Liver (tissue), 3 donors: Measurements from ENCODE around the gene NFATC2.

ENCODE experiments used
- EGR1 ChIP-seq, 2 donors: IDR thresholded peaks; 2 replicates each; pipeline ENCODE4 v1.6.1; 2016 to 2018; ENCODE audit warnings: antibody characterized with exemption in 2 of 2, low read depth in 2 of 2
- FOXA2 ChIP-seq: IDR thresholded peaks from 2 replicates; pipeline ENCODE4 v1.6.1; 2016; ENCODE audit warnings: antibody characterized with exemption
- RAD21 ChIP-seq, 2 donors: IDR thresholded peaks; 2 replicates each; pipeline ENCODE4 v1.6.1; 2016; ENCODE audit warnings: antibody characterized with exemption in 2 of 2, mild to moderate bottlenecking in 2 of 2
- YY1 ChIP-seq: IDR thresholded peaks from 2 replicates; pipeline ENCODE4 v1.6.1; 2016; ENCODE audit warnings: antibody characterized with exemption, mild to moderate bottlenecking
- TF ChIP-seq, protein P1 (sequence below): fragments of 150-350 bp; IDR thresholded peaks from 2 replicates; pipeline ENCODE4 v1.5.1; 2017; ENCODE audit warnings: improper control_type of control experiment, low read depth, low read length; ENCODE audit not compliant: missing input control
- TF ChIP-seq, protein P2 (sequence below): IDR thresholded peaks from 2 replicates; pipeline ENCODE4 v1.6.1; 2016; ENCODE audit warnings: antibody characterized with exemption
- TF ChIP-seq, protein P3 (sequence below): IDR thresholded peaks from 2 replicates; pipeline ENCODE4 v1.6.1; 2016; ENCODE audit warnings: antibody characterized with exemption
- donor health status: healthy.
- donor health status: healthy.

DNA sequence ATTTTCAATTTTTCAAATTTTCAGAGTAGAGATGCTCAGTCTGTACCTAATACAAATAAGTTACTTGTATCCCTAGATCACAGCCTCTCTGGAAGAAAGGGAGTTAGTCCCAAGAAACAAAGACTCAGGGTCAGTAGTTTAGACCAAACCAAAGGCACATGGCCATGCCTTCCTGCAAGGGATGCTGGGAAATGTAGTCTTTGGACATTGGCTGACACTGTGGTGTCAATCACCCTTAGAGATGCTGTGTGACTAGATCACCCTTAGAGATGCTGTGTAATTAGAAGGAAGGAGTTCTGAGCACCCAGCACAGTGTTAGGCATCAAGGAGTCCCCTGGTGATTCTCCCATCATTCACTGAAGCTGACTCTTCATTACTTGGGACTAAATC is 202.1 kb downstream of the NFATC2 start:
- TF ChIP-seq EGR1 (IDR thresholded peaks at IDR 0.05; ENCODE audit: low read depth in 2 of 2) (no peak), FOXA2 (no peak), RAD21 (IDR thresholded peaks at IDR 0.05) (no peak), YY1 (no peak)
- TF ChIP-seq, protein P1, sequence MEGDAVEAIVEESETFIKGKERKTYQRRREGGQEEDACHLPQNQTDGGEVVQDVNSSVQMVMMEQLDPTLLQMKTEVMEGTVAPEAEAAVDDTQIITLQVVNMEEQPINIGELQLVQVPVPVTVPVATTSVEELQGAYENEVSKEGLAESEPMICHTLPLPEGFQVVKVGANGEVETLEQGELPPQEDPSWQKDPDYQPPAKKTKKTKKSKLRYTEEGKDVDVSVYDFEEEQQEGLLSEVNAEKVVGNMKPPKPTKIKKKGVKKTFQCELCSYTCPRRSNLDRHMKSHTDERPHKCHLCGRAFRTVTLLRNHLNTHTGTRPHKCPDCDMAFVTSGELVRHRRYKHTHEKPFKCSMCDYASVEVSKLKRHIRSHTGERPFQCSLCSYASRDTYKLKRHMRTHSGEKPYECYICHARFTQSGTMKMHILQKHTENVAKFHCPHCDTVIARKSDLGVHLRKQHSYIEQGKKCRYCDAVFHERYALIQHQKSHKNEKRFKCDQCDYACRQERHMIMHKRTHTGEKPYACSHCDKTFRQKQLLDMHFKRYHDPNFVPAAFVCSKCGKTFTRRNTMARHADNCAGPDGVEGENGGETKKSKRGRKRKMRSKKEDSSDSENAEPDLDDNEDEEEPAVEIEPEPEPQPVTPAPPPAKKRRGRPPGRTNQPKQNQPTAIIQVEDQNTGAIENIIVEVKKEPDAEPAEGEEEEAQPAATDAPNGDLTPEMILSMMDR = no peak
- TF ChIP-seq, protein P2, sequence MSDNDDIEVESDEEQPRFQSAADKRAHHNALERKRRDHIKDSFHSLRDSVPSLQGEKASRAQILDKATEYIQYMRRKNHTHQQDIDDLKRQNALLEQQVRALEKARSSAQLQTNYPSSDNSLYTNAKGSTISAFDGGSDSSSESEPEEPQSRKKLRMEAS = no peak
- TF ChIP-seq, protein P3, sequence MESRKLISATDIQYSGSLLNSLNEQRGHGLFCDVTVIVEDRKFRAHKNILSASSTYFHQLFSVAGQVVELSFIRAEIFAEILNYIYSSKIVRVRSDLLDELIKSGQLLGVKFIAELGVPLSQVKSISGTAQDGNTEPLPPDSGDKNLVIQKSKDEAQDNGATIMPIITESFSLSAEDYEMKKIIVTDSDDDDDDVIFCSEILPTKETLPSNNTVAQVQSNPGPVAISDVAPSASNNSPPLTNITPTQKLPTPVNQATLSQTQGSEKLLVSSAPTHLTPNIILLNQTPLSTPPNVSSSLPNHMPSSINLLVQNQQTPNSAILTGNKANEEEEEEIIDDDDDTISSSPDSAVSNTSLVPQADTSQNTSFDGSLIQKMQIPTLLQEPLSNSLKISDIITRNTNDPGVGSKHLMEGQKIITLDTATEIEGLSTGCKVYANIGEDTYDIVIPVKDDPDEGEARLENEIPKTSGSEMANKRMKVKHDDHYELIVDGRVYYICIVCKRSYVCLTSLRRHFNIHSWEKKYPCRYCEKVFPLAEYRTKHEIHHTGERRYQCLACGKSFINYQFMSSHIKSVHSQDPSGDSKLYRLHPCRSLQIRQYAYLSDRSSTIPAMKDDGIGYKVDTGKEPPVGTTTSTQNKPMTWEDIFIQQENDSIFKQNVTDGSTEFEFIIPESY = no peak
